22Rv1 (cell line): ENCODE results near the gene DENND4B.

Experiments
- H3K27ac ChIP-seq: fragments of 450-650 bp; 2 replicates; pipeline ENCODE4 v1.5.1; 2017
- ZFX ChIP-seq: fragments of 450-650 bp; IDR thresholded peaks from 2 replicates; pipeline ENCODE4 v1.6.1; 2017; ENCODE audit warnings: antibody characterized with exemption, borderline replicate concordance
- TF ChIP-seq, protein P1 (sequence below): fragments of 450-650 bp; IDR thresholded peaks from 2 replicates; pipeline ENCODE4 v1.5.1; 2017; ENCODE audit warnings: mild to moderate bottlenecking

Gene DENND4B

DNA sequence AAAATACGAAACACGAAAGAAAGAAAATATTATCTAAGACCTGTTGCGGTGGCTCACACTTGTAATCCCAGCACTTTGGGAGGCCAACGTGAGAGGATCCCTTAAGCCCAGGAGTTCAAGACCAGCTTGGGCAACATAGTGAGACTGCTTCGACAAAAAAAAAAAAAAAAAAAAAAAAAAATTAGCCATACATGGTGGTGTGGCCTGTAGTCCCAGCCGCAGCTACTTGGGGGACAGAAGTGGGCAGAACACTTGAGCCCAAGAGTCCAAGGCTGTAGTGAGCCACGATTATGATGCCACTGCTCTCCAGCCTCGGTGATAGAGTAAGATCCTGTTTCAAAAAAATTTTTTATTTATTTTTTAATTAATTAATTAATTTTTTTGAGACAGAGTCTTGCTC is 41.1 kb upstream of the DENND4B start:
- TF ChIP-seq, protein P1, sequence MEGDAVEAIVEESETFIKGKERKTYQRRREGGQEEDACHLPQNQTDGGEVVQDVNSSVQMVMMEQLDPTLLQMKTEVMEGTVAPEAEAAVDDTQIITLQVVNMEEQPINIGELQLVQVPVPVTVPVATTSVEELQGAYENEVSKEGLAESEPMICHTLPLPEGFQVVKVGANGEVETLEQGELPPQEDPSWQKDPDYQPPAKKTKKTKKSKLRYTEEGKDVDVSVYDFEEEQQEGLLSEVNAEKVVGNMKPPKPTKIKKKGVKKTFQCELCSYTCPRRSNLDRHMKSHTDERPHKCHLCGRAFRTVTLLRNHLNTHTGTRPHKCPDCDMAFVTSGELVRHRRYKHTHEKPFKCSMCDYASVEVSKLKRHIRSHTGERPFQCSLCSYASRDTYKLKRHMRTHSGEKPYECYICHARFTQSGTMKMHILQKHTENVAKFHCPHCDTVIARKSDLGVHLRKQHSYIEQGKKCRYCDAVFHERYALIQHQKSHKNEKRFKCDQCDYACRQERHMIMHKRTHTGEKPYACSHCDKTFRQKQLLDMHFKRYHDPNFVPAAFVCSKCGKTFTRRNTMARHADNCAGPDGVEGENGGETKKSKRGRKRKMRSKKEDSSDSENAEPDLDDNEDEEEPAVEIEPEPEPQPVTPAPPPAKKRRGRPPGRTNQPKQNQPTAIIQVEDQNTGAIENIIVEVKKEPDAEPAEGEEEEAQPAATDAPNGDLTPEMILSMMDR = no peak
- no peak for TF ChIP-seq ZFX
- H3K27ac ChIP-seq = peak overlapping the region; percentile 92

DNA sequence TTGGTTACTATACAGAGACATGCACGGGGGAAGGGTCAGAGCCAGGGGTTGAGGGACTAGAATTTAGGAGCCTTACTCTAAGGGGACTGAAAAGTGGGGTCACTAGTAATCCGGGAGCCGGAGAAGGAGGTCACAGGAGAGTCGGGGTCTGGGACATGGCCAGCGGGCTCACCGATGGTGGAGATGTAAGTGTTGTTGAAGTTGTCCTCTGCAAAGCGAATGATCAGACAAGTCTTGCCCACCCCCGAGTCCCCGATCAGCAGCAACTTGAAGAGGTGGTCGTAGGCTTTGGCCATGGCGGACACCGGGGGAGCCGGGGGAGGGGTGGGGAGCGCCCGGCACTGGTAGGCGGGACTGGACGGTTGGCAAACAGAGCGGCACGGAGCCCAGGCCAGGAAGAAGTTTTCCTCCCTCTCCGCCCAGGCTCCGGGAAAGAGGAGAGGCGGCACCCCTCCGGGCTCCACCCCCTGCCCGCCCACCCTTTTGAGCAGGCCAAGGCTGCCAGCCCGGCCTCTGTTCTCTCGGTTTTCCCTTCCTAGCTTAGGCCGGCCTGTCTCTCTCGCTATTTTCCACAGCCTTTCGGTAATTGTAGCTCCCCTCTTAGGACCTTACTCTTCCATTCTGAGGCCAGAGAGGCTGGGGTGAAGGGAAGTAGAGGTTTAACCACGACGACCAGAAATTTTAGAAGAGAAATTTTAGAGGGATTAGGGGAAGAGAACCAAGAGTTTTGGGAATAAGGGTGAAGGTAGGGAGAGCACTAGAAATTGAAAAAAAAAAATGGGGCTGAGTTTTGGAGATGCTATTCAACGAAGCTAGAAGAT is 39.6 kb upstream of the DENND4B start, which contains the start of gene RAB13:
RAB13 (minus strand) TSS at position 399 of the 821 bp plus-strand sequence; CDS start at position 296, 103 bp downstream.
- TF ChIP-seq ZFX = no peak
- TF ChIP-seq, protein P1 = no peak
- peak within 1 kb of the TSS; percentile 92 for H3K27ac ChIP-seq

DNA sequence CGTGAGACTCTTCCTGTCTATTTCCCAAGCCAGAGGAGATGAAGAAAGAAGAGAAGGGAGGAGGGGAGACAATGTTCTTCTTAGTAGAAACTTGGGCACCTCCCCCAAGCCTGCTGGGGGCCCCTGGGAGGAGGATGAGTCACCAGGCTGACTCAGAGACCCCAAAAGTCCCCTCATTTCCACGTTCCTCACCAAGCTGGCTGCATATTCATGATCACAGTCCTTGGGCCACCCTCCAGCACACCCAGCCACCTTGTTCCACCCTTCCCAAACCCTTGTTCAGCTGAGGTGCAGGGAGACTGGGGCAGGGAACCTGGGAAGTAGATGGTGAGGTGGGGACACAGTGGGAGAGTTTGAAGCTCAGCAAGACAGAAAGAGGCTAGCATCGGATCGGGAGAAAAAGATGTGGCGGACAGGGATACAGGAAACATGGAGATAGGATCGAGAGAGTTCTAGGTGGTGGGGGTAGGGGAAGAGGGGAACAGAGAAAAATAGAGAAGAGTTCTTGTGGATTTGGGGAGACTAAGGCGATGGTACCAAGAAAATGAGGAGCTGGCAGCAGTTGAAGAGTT is 38.9 kb upstream of the DENND4B start:
- TF ChIP-seq, protein P1 = no peak
- TF ChIP-seq ZFX = no peak
- peak overlapping the region; percentile 92 for H3K27ac ChIP-seq

DNA sequence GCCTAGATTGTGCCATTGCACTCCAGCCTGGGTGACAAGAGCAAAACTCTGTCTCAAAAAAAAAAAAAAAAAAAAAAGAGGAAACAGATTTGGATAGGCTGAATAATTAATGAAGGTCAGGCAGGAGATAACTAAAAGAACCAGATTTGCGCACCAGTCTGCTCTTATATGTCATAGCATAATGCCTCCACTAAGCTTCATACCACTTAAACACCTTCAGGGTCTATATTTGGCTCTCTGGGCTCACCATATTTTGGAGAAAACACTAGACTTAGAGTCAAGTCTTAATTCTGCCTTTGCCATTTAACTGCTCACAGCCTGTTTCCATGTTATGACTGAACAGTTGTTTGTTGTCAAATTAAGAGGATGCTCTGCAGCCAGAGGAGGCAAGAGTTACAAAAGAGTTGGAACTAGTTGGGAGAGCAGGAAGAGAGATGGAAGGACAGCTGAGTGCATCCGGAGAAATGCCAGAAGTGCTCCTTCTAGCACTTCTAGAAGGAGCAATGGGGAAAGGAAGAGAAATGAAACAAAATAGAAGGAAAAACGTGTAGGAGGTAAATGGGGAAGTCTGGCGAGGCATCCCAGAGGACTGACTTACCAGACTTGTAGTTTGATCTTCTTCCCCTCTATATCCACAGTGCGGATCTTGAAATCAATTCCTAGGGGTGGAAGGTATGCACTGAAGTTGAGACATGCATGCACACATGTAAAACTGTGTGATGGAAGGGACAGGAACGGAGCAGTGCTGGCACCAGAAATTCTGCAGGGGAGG is 37.8 kb upstream of the DENND4B start:
- no peak overlapping the region for H3K27ac ChIP-seq
- TF ChIP-seq, protein P1 = no peak
- TF ChIP-seq ZFX = no peak

DNA sequence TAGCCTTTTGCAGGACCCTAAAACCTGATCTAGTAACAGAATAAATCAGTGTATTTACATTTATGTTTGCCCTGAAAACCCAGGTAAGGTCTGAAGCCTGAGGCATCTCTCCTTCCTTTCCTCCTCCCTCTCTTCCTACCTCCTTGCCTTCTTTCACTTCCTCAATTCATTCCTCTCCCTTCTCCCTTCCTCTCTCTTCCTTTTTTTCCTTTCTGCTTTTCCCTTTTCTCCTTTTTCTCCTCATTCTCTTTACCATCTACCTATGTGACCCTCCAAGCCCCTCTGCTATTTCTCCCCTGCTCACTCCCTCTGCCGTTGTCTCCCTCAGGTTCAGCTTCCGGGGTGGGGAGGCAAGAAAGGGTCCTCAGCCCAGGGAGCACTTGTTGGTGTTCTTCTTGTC is 35.2 kb upstream of the DENND4B start:
- H3K27ac ChIP-seq = 0 out of 2 replicates have a peak overlapping the region, but pooled peaks have one; percentile 2

DNA sequence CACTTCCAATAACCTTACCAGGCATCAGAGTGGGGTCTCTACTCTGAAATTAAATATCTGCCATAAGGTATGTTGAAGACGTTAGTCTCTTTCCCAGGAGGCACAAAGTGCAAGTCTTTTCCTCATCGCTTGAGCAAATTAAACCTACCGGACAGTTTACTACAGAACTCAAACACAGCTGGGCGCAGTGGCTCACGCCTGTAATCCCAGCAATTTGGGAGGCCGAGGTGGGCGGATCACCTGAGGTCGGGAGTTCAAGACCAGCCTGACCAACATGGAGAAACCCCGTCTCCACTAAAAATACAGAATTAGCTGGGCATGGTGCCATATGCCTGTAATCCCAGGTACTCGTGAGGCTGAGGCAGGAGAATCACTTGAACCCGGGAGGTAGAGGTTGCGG is 32.6 kb upstream of the DENND4B start:
- H3K27ac ChIP-seq = peak overlapping the region; percentile 100

DNA sequence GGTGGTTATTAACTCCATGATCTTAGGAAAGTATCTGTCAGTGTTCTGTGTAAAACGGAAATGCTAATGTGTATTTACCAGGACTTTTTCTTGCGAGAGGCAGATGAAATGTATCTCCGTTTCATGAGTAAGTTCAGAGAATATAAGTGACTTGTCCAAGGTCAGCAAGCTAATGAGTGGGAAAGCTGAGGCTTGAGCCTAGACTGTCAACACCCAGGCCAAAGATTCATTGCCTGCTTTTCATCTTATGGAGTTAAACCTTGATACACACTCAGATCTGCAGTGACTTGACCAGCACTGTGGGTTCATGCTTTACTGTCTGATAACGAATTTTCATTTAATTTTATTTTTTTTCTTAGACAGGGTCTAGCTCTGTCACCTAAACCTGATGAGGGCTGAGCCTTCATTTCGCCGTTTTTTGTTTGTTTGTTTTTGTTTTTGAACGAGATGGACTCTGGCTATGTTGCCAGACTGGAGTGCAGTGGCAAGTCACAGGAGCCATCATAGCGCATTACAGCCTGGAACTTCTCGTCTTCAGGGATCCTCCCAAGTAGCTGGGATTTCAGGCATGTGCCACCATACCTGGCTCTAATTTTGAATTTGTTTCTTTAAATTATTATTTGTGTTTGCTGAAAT is 31.9 kb upstream of the DENND4B start:
- TF ChIP-seq, protein P1 = no peak
- TF ChIP-seq ZFX = no peak
- H3K27ac ChIP-seq = peak overlapping the region; percentile 100
